Measurements from ENCODE around the gene ITGB3.

ITGB3 gene

GRCh38 chr17:47278561-47278960 is 24.9 kb downstream of the ITGB3 start:
- no peak for DNase-seq

GRCh38 chr17:47279062-47279801 is 25.6 kb downstream of the ITGB3 start:
- no peak for DNase-seq

- DNase-seq, result no peak
Measured at GRCh38 chr17:47280072-47280811, 26.6 kb downstream of the ITGB3 start.

GRCh38 chr17:47281216-47281615 is 27.6 kb downstream of the ITGB3 start:
- DNase-seq, result no peak

- DNase-seq, result no peak
Measured at GRCh38 chr17:47285003-47285402, 31.4 kb downstream of the ITGB3 start.

GRCh38 chr17:47286198-47286914 is 32.7 kb downstream of the ITGB3 start:
- no peak for DNase-seq

- DNase-seq, result no peak
Measured at GRCh38 chr17:47287068-47287467, 33.4 kb downstream of the ITGB3 start.

GRCh38 chr17:47287639-47288038 is 34.0 kb downstream of the ITGB3 start:
- DNase-seq, result no peak

GRCh38 chr17:47288531-47289116 is 35.0 kb downstream of the ITGB3 start:
- no peak for DNase-seq

- DNase-seq, result no peak
Measured at GRCh38 chr17:47289302-47289701, 35.7 kb downstream of the ITGB3 start.

- no peak for DNase-seq
Measured at GRCh38 chr17:47290870-47291241, 37.2 kb downstream of the ITGB3 start.

- DNase-seq, result no peak
Measured at GRCh38 chr17:47291242-47291873, 37.7 kb downstream of the ITGB3 start.

- DNase-seq, result no peak
Measured at GRCh38 chr17:47292206-47292605, 38.6 kb downstream of the ITGB3 start.

- no peak for DNase-seq
Measured at GRCh38 chr17:47295037-47295873, 41.6 kb downstream of the ITGB3 start.

GRCh38 chr17:47295874-47296255 is 42.2 kb downstream of the ITGB3 start:
- no peak for DNase-seq

- no peak for DNase-seq
Measured at GRCh38 chr17:47297661-47298400, 44.2 kb downstream of the ITGB3 start.

- no peak for DNase-seq
Measured at GRCh38 chr17:47298712-47299111, 45.1 kb downstream of the ITGB3 start.

- DNase-seq, result no peak
Measured at GRCh38 chr17:47299239-47299910, 45.7 kb downstream of the ITGB3 start.

- no peak for DNase-seq
Measured at GRCh38 chr17:47300718-47301117, 47.1 kb downstream of the ITGB3 start.

GRCh38 chr17:47301161-47301560 is 47.5 kb downstream of the ITGB3 start:
- DNase-seq, result no peak

- DNase-seq, result no peak
Measured at GRCh38 chr17:47301831-47302230, 48.2 kb downstream of the ITGB3 start.

All from NCI-H774 (cell line).